ENCODE data around the gene CDCP2.

The CDCP2 gene

DNA sequence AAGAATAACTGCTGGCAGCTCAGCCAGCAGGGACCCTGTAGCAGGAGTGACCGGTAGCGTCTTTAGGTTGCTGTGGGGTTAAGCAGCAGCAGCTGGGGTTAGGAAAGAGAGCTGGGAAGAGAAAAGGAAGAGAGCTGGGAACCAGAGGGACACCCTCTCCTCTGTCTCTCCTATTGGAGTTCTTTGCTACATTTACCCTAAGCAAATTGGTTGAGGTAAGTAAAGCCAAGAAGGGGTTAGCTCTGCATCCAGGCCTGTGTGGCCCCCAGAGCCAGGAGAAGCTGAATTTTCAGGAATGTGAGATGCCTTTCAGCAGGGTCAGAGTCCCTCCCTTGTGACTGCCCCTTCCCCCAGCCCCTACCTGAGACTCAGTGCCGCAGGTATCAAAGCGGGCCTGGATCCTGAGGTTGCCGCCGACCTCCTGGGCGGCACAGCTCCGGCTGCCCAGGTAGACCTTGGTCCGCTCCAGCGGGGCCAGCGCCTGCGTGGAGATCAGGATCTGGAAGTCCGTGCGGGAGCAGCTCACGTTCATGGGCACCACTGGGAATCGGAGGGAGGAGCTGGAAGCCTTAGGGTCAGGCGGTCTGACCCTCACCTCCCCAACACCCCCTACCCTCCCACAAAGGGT is 16.4 kb downstream of the CDCP2 start:
- no peak for DNase-seq

DNA sequence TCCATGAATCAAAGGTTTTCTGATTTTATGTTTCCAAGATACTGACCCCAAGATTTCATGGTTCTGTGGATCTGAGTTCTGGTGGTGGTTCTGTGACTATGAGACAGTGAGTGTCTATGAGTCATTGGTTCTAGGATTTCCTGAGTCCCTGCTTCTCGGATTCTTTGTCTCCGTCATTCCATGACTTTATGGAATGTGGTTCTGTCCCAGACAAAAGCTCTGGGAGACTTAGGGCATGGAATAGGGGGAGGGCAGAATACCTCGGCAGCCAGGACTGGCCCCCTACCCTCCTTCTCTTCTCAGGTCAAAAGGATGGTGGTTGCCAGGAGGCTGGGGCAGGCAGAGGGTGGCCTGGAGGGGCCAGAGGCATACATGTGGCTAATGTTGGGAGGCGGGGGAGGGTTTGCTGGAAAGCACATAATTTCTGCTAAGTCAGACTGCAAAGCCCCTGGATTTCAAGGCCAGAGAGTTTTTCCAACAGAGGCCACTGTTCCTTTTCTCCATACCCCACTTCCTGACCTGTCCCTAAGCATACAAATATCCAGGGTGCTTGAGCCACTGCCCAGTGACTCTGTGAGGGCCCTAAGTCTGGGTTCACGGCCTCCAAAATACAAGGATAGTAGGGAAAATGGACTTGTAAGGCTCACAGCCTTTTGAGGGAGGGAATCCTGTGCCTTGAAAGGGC is 17.2 kb downstream of the CDCP2 start:
- peak; percentile 85 for DNase-seq

DNA sequence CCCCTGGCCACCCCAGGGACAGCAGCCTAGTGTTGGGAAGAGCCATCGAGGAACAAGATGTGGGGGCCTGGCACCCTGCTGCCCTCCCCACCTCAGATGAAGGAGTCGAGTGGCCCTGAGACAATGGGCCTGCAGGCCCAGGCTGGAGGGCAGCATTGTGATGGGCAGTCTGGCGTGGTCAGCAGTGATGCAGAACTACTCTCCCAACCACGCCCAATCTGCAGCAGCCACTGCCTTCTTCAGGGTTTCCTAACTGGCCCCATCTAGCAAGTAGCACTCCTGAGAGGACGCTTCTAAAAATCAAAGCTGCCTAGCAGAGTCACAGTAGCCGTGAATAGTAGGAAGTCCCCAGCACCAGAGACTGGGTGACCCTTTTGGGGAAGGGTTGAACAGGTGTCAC is 18.5 kb downstream of the CDCP2 start:
- DNase-seq: no peak

DNA sequence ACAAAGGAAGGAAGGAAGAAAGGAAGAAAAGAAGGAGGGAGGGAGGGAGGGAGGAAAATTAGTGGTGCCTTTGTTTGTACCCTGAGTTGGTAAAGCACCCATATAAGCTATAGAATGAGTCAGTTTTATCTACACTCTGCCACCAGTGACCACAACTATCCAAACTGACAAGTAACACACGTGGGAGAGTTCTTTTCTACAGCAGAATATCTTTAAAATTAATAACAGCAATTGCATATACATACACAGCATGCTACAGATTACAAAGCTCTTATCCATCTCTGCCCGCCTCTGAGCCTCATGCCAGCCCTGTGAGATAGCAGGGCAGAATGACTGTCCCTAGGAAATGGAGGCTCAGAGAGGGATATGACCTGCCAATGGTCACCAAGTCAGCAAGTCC is 20.3 kb downstream of the CDCP2 start:
- DNase-seq: peak; percentile 35

DNA sequence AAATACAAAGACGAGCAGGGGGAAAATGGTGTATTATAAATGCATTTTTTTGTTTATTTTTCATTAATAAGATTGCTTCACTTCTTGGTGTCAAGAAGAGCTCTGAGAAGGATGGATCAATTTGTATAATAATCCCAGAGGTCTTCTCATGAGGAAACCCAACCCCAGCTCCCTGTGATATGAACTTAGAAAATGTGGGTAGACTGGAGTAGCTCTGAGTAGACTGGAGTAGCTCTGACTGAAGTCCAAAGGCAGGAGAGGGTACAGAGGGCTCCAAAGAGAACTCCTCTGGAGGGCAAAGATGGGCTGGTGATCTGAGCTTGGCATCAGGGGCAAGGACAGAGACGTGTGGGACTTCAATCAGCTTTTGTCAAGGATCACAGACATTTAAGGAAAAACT is 21.4 kb downstream of the CDCP2 start:
- DNase-seq: no peak

DNA sequence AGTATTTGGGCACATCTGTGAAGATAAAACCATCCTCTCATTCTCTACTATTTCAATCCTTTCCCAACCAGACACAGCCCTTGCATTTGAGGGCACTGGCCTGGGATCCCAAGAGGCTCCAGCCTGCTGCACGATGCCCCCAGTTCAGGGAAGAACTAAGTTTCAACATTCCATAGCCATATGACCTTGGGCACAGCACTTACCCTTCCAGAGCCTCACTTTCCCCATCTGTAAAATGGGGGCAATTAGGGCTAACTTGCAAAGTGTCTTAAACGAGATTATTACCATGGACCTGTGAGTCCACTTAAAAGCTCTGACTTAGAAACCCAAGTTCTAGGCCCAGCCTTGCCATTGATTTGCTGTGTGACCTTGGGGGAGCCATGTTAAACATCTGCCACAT is 22.9 kb downstream of the CDCP2 start:
- DNase-seq: no peak

DNA sequence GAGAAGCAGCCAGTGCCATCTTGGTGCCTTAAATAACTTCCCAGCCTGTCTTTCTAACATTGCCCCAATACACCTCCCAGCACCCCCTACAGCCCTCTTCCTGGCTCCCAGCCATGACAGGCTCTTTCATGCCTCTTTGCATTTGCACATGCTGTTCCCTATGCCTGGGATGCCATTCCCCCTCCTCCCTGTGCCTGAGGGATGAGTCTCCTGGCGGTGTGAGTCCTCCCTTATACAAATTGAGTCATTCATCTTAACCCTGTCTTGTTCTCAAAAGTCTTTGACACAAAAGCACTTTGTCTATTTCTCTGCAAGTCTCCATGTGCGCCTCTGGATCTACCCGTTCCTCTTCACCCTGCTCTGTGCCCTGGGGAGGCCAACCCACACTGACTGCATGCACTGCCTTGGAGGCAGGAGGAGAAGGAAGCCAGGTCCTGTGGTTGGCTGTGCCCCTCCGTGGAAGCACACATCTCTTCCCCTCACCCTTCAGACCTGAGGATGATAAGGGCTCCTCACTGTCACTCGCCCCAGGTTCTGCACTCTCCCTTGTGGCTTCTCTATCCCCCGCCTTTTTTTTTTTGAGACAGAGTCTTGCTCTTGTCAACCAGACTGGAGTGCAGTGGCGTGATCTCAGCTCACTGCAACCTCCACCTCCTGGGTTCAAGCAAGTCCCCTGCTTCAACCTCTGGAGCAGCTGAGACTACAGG is 25.1 kb downstream of the CDCP2 start:
- no peak for DNase-seq

DNA sequence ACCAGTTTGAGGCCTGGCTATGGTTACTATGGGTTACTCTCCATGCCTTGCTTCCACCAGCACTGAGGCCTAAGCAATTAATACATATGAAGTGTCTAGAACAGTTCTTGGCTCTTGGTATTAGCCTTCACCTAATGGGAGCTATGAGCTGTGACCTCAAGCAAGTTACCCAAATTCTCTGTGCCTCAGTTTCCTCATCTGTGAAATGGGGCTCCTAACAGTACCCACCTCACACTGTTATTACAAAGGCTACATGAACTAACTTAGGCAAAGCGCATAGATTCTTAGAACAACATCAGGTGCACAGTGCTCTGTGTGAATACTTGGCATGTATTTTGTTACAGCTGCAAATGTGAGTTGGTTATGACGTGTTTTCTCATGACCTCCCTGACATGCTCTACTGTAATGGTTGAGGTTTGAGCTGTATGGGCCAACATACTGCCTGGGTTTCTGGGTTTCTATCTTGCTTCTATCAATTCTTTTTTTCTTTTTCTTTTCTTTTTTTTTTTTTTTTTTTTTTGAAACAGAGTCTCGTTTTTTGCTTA is 26.5 kb downstream of the CDCP2 start:
- DNase-seq: no peak

DNA sequence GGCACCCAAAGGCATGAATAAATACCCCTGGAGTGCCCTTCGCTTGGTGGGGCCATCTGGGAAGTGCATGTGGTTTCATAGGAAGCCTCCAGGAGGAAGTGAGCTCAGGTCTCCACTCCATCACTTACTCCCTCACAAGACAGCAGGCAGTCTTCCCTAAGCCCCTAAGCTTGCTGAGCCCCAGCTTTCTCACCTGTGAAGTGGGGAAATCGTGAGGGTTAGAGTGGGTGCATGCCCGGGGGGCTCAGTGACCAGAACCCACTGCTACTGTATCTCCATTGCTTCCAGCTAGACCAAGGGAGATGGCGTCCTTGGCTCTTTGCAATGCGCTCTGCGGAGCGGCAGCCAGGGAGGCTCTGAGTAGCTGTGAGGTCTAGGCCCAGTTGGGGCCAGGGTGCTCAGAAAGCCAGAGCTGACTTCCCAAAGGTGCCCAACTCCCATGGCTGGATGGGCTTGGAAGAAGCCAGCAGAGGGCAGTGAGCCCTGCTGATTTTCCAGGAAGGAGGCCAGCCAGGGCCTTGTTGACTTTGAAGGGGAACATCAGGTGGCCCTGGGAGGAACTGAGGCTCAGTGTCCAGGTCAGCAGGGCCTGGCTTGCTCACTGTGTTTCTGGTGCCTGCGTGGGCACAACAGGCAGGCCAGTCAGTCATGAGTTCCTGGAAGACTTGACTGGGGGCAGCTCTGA is 27.3 kb downstream of the CDCP2 start:
- DNase-seq: no peak

DNA sequence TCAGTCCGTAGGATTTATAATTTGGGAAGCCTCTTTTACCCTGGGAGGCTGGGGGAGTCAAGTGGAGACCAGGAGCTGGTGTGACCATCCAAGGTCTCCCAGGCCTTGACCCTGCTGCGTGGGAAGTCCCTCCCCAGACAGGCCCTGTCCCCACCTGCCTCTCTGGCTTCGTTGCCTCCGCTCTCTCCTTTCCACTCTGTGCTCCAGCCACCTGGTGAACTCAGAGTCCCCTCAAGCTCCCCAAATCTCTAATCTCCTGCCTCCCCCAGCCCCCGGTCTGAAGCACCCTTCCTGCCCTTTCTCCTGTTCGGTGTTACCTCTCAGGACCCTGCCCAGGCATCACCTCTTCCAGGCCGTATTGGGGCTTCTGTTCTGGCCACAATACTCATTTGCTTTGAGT is 27.9 kb downstream of the CDCP2 start:
- no peak for DNase-seq

DNA sequence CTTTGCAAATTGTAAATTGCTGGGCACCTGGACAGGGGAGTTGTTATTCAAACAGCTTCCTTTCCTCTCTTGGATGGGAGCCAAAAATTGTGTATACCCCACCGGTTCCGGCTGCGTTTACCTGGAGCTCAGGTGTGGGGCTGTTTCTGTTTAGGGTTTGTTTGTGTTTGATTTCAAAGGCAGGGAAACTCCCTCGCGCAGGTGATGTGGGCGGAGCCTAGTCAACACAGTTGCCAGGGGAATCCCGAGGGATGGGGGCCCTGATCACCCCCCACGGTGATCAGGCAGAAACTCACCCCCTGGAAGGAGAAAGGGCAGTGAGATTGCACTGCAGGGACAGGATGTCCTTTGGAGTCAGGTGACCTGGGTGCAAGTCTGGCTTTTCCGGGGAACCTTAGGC is 28.3 kb downstream of the CDCP2 start:
- DNase-seq: no peak

DNA sequence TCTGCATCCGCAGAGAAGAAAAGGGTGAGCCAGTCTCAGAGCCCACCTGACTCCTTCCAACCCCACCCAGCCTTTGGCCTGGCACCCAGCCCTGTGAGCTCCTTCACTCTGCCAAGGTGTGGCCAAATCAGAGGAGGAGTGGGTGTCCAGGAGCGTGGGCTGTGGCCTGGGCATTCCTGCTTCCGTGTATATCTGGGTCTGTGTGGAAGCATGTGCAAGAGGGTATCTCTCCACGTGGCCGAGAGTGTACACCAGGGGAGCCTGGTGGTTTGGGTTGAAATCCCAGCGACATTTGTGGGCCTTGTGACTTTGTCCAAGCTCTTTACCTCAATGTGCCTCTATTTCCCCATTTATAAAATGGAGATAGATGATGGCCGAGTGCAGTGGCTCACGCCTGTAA is 29.8 kb downstream of the CDCP2 start:
- no peak for DNase-seq

DNA sequence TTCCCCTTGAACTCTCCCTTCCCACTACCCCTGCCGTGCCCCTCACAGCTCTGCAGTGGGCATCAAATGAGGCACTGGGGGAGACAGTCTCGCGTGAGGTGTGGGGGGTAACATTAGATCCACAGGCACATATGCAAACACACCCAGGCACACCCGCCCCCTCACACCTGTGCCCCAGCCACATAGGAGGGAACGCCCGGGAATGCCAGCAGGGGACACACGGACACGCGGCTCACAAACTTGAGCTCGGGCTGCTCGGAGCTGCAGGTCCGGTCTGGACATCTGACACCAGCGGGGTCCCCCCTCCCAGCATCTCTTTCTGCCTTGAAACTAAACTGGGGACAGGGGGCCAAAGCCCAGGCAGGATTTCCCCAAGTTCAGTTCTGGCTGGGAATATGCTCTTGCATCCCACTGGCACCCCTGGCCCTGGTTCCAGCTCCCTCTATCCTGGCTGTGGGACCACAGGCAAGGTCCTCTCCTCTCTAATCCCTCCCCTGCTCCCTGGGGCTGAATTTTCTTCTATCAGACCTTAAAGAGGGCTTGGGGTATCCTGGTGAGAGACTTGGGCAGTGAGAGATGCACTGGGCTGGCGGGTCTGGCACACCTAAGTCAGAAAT is 30.6 kb downstream of the CDCP2 start:
- no peak for DNase-seq

DNA sequence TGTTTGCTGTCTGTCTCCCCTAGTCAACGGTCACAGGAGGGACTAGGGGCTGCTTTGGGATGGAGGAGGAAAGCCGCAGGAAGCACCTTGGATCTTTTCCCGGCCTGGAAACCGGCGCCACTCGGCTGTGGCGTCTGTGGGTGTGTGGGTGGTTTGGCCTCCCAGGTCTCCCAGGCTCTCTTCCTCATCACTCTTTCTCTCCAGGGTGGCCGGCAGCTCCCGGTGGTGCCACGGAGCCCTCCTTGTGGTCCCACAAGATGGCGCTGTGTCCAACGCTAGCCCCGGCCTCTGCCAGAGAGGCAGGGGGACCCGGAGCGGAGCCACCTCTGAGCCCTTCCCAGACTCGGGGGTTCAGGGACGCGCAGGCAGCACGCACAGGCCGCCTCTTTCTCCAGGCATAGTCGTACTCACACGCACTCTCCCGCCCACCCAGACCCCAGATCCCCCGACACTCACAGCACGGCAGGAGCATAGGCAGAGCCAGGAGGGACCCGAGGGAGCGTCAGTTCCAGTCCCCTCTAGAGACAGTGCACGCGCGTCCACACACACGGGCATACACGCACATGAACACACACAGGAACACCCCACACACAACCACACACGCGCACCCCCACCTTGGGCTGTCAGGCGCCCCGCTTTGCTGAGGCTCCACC is 31.2 kb downstream of the CDCP2 start:
- DNase-seq: peak; percentile 84

DNA sequence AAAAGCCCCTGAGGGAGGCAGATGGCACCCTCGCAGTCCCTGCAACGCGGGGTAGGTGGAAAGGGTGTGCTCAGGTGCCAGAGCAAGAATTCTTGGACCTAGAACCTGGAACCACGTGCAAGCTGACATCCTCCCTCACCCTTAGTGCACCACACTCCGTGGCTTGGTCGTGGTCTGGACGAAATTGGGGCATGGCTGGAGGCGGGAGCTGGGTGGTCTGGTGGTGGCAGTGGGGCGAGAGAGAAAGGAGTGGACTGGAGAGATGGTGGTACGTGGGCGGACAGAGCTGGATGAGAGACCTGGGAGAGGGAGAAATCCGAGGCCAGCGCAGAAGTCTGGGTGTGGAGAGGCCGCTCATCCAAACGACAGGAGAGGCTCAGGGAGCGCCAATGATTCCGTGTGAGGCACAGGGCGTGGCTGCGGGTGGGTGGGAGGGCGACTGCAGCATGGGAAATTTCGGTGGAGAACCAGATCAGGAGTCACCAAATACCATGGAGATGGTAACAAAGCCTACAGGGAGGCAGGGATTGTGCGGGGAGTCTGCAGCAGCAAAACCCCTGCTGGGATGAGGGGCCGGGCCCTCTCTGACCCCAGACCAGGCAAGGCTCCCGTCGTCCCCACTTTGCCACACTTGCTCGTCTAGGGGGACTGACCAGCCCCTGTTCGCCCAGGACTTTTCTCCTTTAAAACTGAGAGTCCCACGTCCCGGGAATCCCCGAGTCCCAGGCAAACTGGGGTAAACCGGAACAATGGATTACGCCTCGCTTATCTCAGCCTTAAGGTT is 31.9 kb downstream of the CDCP2 start:
- DNase-seq: no peak

DNA sequence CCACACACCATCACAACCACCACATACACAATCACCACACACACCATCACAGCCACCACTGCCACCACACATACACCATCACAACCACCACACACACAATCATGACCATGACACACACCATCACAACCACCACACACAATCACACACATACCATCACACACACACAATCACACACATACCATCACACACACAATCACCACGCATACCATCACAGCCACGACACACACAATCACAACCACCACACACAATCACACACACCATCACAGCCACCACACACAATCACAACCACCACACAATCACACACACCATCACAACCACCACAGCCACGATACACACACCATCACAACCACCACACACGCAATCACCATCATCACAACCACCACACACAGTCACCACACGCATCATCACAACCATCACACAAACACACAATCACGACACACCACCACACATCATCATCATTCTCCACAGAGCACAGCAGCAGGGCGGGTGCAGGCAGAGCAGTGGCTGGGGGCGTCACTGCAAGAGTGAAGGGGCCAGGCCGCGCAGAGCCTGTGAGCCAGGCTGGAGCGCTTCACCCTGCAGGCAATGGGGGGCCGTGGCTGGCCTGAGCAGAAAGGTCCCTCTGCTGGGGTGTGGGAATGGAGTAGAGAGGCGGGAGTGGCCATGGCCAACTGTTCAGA is 32.6 kb downstream of the CDCP2 start:
- DNase-seq: no peak

DNA sequence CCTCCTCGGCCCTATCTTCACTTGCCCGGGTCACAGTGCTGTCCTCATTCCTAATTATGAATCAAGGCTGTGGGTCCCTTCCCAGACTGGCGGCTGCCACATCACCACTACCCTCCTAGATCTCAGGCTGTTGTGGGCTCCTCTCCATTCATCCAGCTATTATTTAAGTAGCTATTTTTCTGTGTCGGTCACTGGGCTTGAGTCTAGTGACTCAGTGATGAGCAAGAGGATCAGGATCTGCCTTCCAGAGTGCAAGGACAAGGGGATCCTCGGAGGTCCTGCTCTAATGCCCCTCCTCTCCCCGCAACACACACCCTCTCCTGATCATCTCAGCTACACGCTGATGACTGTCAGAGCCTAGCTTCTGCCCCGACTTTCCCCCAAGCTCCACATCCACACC is 34.1 kb downstream of the CDCP2 start:
- DNase-seq: peak; percentile 90

DNA sequence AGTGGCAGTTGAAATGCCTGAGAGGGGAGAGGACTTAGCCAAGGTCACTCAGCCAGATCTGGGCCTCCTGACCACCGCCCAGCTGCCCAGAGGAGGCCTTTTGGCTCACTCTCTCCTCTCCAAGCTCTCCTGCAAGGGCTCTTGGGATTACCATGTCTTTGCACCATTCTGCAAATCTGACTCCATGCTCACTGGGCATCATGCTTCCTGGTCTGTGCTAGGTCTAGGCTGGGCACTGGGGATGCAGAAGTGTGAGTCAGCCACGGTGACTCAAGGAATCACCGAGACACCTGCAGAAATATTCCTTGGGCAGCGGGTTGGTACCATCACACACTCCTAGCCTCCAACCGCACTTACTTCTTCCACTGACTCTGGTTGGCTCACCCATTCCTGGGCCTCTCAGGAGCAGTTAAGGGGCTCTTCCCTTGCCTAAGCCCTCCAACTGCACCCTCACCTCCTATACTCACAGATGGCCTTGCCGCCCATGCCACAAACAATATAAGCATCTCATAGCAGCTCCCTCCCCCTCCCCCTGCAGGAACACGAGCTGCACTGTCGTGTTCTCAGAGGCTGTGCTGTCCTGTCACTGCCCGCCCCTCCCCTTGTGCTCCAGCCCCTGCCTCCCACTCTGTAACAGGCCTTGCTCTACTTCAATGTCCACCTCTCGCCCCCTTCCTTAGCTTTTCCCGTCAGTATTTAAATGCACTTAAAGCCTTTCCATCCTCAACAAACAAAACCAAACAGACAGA is 34.8 kb downstream of the CDCP2 start:
- no peak for DNase-seq

DNA sequence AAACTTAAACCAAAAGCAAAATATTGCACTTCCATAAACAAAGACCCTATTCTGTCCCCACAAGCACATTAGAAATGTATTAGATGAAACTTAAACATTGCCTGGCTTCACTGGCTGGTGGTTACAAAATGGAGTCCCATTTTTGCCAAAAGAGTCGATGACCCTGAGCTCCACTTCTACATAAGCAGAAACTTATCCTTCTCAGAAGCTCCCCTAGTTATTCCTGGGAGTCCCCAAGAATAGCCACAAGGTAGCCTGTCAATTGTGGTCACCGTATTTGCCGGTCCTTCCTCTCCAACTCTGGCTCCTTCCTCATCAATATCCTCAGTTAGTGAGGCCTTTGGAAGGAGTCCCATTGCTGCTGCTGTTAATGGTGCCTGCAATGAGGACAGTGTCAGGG is 37.3 kb downstream of the CDCP2 start:
- DNase-seq: no peak

DNA sequence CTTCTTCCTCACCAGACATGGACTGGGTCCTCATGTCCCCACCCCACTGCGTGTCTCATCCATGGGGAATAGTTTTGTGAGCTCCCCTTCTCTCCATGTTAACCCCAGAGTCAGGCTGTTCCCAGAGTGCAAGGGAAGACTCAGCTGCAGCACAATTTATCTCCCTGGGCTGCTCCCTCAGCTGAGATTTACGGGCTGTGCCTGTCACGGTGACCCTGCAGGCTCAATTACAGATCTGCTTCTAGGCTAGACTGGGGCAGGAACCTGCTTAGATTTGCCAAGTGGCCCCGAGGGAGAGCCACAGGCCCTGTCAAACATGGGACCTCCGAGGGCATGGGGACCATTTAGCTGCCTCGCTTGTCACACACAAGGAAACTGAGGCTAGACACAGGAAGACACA is 37.8 kb downstream of the CDCP2 start:
- DNase-seq: no peak

All from fibroblast of skin of right quadriceps (primary cell).